Left lung (tissue), 10 donors: Measurements from ENCODE around the gene TAOK3. TPM values are rescaled to one million over a fixed set of nuclear protein-coding genes. Genes with fewer than 3 reads are reported as not detected.
"Not testable (repeated sequence)": the region's sequence is repeated elsewhere in the genome, so short reads cannot be mapped to it uniquely, and the experiment has no call there.

Experiments used
- ATAC-seq: fragments of 200-7000 bp; cut with Tn5 transposase; one replicate; pipeline ENCODE4 v1.9.1; 2020; ENCODE audit warnings: moderate library complexity
- DNase-seq, 4 donors: peaks; one replicate each; pipeline ENCODE4 v3.0.0-alpha.2; 2013 to 2020
- H3K27ac ChIP-seq, 2 donors: fragments of 200-600 bp; sonication (generic) in 1 of 2; one replicate each; pipeline versions ENCODE4 v1.5.0 to v1.8.0; 2020 to 2021
- H3K27me3 ChIP-seq, 2 donors: fragments of 200-600 bp; sonication (generic) in 1 of 2; one replicate each; pipeline versions ENCODE4 v1.5.0 to v1.8.0; 2020 to 2021
- H3K36me3 ChIP-seq, 2 donors: fragments of 200-600 bp; sonication (generic) in 1 of 2; one replicate each; pipeline versions ENCODE4 v1.5.0 to v1.8.0; 2020 to 2021
- H3K4me1 ChIP-seq, 2 donors: fragments of 200-600 bp; one replicate each; pipeline ENCODE4 v1.8.0; 2021
- H3K4me3 ChIP-seq, 2 donors: fragments of 200-600 bp; sonication (generic) in 1 of 2; one replicate each; pipeline versions ENCODE4 v1.5.0 to v1.8.0; 2020 to 2021; ENCODE audit warnings: mild to moderate bottlenecking in 1 of 2
- H3K9me3 ChIP-seq, 2 donors: fragments of 200-600 bp; sonication (generic) in 1 of 2; one replicate each; pipeline versions ENCODE4 v1.5.0 to v1.8.0; 2020 to 2021
- intact Hi-C, 2 donors: fragments of 100-400 bp; cut with DNase I; formaldehyde crosslinking; loops; one replicate each; pipeline versions ENCODE4 v1.11.2 to v1.14.2; 2022
- polyA plus RNA-seq, 6 donors: library from polyadenylated mRNA; unstranded; fragments of 120-200 nt; gene quantifications; one replicate each; pipeline ENCODE4 v1.2.1, GENCODE V29; 2013; ENCODE audit not compliant: insufficient read length in 6 of 6
- total RNA-seq, 2 donors: library from RNA; stranded (reverse); fragmentation: NEBNext Ultra II Directional; extraction: Animal tissue kit (Norgen Biotek cat#: 25700); gene quantifications; one replicate each; pipeline ENCODE4 v1.2.1, GENCODE V29; 2021
- TF ChIP-seq, protein P1 (sequence below), 2 donors: fragments of 200-600 bp; sonication (generic) in 1 of 2; IDR thresholded peaks; one replicate each; pipeline versions ENCODE4 v1.5.0 to v1.8.0; 2021; ENCODE audit warnings: antibody characterized with exemption in 2 of 2
- donor health status: DM: no; HTN: yes; CAD: no.
- donor health status: DM: no; HTN: no; CAD: no.

Gene TAOK3
- total and polyA plus RNA-seq, 8 donors: 39.5 to 61.8 (median 52.1) TPM

DNA sequence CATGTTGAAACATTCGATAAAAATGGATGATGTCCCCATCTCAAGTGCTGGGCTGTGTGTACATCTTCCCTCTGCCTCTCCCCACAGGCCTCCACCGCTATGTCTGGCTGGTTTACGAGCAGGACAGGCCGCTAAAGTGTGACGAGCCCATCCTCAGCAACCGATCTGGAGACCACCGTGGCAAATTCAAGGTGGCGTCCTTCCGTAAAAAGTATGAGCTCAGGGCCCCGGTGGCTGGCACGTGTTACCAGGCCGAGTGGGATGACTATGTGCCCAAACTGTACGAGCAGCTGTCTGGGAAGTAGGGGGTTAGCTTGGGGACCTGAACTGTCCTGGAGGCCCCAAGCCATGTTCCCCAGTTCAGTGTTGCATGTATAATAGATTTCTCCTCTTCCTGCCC, 228.2 kb downstream of the TAOK3 start:
- ATAC-seq (no peak), DNase-seq (no peak)
- TF ChIP-seq, protein P1, sequence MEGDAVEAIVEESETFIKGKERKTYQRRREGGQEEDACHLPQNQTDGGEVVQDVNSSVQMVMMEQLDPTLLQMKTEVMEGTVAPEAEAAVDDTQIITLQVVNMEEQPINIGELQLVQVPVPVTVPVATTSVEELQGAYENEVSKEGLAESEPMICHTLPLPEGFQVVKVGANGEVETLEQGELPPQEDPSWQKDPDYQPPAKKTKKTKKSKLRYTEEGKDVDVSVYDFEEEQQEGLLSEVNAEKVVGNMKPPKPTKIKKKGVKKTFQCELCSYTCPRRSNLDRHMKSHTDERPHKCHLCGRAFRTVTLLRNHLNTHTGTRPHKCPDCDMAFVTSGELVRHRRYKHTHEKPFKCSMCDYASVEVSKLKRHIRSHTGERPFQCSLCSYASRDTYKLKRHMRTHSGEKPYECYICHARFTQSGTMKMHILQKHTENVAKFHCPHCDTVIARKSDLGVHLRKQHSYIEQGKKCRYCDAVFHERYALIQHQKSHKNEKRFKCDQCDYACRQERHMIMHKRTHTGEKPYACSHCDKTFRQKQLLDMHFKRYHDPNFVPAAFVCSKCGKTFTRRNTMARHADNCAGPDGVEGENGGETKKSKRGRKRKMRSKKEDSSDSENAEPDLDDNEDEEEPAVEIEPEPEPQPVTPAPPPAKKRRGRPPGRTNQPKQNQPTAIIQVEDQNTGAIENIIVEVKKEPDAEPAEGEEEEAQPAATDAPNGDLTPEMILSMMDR (IDR thresholded peaks at IDR 0.05): no peak
- Histone ChIP-seq H3K9me3 (no peaks in the 10 kb centered on the region), H3K36me3 (peaks cover 2 to 100% of the 10 kb centered on the region in 2 donors), H3K27me3 (no peaks in the 10 kb centered on the region), H3K4me3 (no peak overlapping the region), H3K4me1 (no peaks in the 10 kb centered on the region), H3K27ac (no peak overlapping the region)
- intact Hi-C loops: no loop called here

DNA sequence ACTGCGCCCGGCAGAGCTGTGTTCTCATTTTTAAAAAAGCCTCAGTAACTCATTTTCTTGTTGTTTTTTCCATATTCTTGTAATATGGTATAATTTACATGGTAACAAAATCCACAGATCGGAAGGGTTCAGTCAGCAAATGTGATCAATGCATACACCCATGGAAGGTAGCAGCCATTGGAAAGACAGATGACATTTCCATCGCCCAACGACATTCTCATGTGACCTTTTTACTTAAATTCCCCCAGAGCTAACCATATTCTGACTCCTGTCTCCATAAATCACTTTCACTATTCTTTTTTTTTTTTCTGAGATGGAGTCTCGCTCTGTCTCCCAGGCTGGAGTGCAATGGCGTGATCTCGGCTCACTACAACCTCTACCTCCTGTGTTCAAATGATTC, 231.9 kb downstream of the TAOK3 start:
- ATAC-seq: no peak
- peaks cover 4 to 71% of the 10 kb centered on the region in 2 donors for H3K36me3 ChIP-seq
- no peak overlapping the region for H3K27ac ChIP-seq
- TF ChIP-seq, protein P1 (IDR thresholded peaks at IDR 0.05): no peak
- intact Hi-C loops: no loop called here
- H3K9me3 ChIP-seq: no peaks in the 10 kb centered on the region
- H3K4me1 ChIP-seq: peaks cover 3 to 24% of the 10 kb centered on the region in 2 donors
- no peak for DNase-seq
- H3K27me3 ChIP-seq: peaks cover 0 to 4% of the 10 kb centered on the region in 2 donors
- no peak overlapping the region for H3K4me3 ChIP-seq

DNA sequence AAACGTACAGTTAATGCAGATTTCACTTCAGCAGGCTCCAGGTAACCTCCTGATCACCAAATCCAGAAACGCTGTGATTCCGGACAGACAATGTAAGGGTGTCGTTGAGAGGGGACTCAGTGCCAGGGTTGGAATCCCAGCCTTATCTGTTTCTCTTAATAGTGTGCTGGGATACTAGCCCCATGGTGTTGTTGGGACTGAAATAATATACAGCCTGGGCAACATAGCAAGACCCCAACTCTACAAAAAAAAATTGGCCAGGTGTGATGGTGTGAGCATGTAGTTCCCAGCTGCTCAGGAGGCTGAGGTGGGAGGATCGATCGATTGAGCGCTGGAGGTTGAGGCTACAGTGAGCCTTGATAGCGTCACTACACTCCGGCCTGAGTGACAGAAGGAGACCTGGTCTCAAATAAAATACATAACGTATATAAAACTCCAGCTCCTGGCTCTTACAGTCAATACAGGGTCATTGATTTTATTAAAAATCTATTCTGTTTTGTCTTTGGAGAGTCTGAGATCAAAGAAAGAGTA, 235.5 kb downstream of the TAOK3 start:
- H3K9me3 ChIP-seq: no peaks in the 10 kb centered on the region
- H3K27me3 ChIP-seq: peaks cover 0 to 4% of the 10 kb centered on the region in 2 donors
- intact Hi-C loops: no loop called here
- peaks cover 4 to 35% of the 10 kb centered on the region in 2 donors for H3K36me3 ChIP-seq
- peaks cover 3 to 31% of the 10 kb centered on the region in 2 donors for H3K4me1 ChIP-seq
- H3K4me3 ChIP-seq: peak overlapping the region; percentile 86 to 99
- ATAC-seq: no peak
- no peak for DNase-seq
- TF ChIP-seq, protein P1 (IDR thresholded peaks at IDR 0.05): no peak
- peak overlapping the region; percentile 60 to 80 for H3K27ac ChIP-seq

DNA sequence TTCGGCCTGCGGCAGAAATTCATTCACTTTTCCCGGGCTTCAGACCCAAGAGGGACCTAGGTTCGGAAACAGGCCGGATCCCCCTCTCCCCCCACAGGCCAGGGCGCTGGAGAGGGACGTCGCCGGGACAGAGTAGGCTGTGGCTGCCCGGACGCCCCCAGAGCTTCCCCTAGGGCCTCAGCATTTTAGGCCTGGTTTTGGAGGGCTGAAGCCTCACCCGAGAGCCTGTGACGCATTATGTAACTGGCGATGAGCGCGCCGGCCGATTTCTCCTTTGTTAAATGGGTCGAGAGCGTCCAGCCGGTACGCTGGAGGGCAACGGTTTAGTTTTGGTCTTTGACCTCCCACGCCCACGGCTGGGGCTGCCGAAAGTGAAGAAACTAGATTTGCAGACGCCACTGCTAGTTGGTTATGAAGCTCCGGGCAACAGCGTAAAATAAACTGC, 236.1 kb downstream of the TAOK3 start:
- Histone ChIP-seq H3K9me3 (no peaks in the 10 kb centered on the region), H3K4me3 (peak overlapping the region; percentile 86 to 99), H3K4me1 (peaks cover 3 to 33% of the 10 kb centered on the region in 2 donors), H3K36me3 (peaks cover 4 to 29% of the 10 kb centered on the region in 2 donors), H3K27ac (peak overlapping the region; percentile 60 to 80), H3K27me3 (peaks cover 0 to 4% of the 10 kb centered on the region in 2 donors)
- peak; percentile 66 for ATAC-seq
- intact Hi-C loops: no loop called here
- DNase-seq: peak in 3 of 4 donors; percentile 45 to 88 (median 67)
- TF ChIP-seq, protein P1 (IDR thresholded peaks at IDR 0.05): no peak

GRCh38 chr12:118135788-118136558, 236.7 kb downstream of the TAOK3 start, which contains the start of gene PEBP1:
TSS of gene PEBP1 (plus strand) at chr12:118136124. CDS start at chr12:118136210, 86 bp downstream.
- Histone ChIP-seq H3K27me3 (peaks cover 0 to 4% of the 10 kb centered on the region in 2 donors), H3K4me1 (peaks cover 3 to 33% of the 10 kb centered on the region in 2 donors), H3K27ac (peak within 1 kb of the TSS; percentile 60 to 80), H3K9me3 (no peaks in the 10 kb centered on the region), H3K36me3 (peaks cover 4 to 22% of the 10 kb centered on the region in 2 donors), H3K4me3 (peak within 1 kb of the TSS; percentile 86 to 99)
- intact Hi-C loops: no loop called here
- ATAC-seq (peak; percentile 99), DNase-seq (peak; percentile 88 to 99 (median 95))
- TF ChIP-seq, protein P1 (IDR thresholded peaks at IDR 0.05): no peak

GRCh38 chr12:118129436-118129835, 243.3 kb downstream of the TAOK3 start:
- ATAC-seq, H3K4me1 ChIP-seq, H3K27ac ChIP-seq, H3K36me3 ChIP-seq, DNase-seq, intact Hi-C loops, H3K9me3 ChIP-seq, H3K27me3 ChIP-seq, H3K4me3 ChIP-seq: not testable (repeated sequence)
